HEK293T (cell line): ENCODE data around the gene COL1A2.

Experiments
- BHLHE40 ChIP-seq: fragments of 450-650 bp; IDR thresholded peaks from 2 replicates; pipeline ENCODE4 v1.6.1; 2016; ENCODE audit warnings: mild to moderate bottlenecking, moderate library complexity, borderline replicate concordance
- CTBP1 ChIP-seq: fragments of 450-650 bp; IDR thresholded peaks from 2 replicates; pipeline ENCODE4 v1.6.1; 2016; ENCODE audit warnings: borderline replicate concordance
- HDGF ChIP-seq: fragments of 450-650 bp; IDR thresholded peaks from 2 replicates; pipeline ENCODE4 v1.6.1; 2017; ENCODE audit warnings: antibody characterized with exemption, borderline replicate concordance
- ZNF384 ChIP-seq: fragments of 450-650 bp; IDR thresholded peaks from 2 replicates; pipeline ENCODE4 v1.6.1; 2016

DNA sequence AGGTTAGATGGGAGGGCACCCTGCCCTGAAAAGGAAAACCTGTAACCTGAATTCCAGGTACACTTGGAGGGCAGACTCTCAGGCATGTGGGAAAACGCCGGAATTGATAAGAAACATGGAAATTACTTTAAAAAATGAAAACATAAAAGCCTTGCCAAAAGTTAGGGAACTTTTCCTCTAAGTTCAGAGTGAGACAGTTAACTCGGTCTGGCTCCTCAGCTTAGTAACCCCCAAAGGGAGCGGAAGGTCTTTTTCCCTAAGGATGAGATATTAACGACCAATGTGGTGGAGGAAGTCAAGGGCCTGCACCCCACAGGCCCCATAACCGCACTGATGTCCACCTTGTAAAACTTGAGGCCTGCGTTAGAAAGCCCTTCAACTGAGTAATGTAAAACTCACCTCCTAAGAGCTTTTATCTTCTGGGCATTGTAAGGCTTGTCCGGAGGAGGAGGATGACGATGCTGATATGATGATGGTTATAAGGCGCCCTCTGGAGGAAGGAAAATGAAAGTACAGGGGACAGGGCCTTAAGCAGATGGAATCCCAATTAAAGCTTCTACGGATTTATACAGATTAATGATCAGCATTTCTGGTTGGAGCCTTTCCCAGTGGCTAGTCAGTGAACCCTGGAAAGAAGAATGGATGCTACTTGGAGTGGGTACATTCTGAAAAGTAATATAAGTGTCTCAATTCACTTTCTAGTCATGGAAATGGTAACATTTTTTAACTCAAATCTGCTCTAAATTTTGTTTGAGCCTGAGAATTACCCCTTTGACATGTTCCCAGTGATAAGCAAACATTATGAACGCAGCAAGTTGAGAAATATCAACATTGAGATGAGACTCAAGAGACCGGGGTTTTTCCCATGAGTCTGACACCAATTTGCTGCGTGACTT lies 694 bp downstream of the COL1A2 start:
- TF ChIP-seq CTBP1 (no peak), ZNF384 (no peak), BHLHE40 (no peak), HDGF (no peak)
